HCT116 (cell line): ENCODE results near the gene TMEM52B.

Experiments
- CTCF ChIP-seq, 3 experiments: fragments of 200-600 bp in 1 of 3; sonication (generic) in 1 of 3; IDR thresholded peaks in 2 of 3; conservative IDR thresholded peaks in 1 of 3; 2 replicates each; pipeline ENCODE4 v1.5.1; 2012 to 2017; ENCODE audit warnings: low read depth in 2 of 3, low read length in 2 of 3, antibody characterized with exemption in 1 of 3, borderline replicate concordance in 1 of 3, control low read depth in 1 of 3, mild to moderate bottlenecking in 1 of 3, mixed read lengths in 1 of 3, mixed run types in 1 of 3, moderate library complexity in 1 of 3; ENCODE audit not compliant: insufficient read depth in 1 of 3
- EZH2 ChIP-seq: fragments of 200-600 bp; sonication (generic); IDR thresholded peaks from 2 replicates; pipeline ENCODE4 v1.6.1; 2017; ENCODE audit warnings: antibody characterized with exemption, mixed run types
- EZH2phosphoT487 ChIP-seq: fragments of 200-600 bp; IDR thresholded peaks from 2 replicates; pipeline ENCODE4 v1.6.1; 2018; ENCODE audit warnings: antibody characterized with exemption, borderline replicate concordance
- FOSL1 ChIP-seq: IDR thresholded peaks from 2 replicates; pipeline ENCODE4 v1.6.1; 2012; ENCODE audit warnings: low read depth
- JUND ChIP-seq: IDR thresholded peaks from 2 replicates; pipeline ENCODE4 v1.6.1; 2012
- MAX ChIP-seq: IDR thresholded peaks from 2 replicates; pipeline ENCODE4 v1.6.1; 2012
- POLR2A ChIP-seq: IDR thresholded peaks from 2 replicates; pipeline ENCODE4 v1.7.0; 2011; ENCODE audit warnings: borderline replicate concordance; ENCODE audit not compliant: insufficient read depth, insufficient read length; ENCODE audit errors: extremely low read depth
- POLR2AphosphoS5 ChIP-seq: IDR thresholded peaks from 2 replicates; pipeline ENCODE4 v1.6.1; 2011; ENCODE audit warnings: mild to moderate bottlenecking, low read depth, low read length, moderate library complexity
- RAD21 ChIP-seq: IDR thresholded peaks from 2 replicates; pipeline ENCODE4 v1.6.1; 2012; ENCODE audit warnings: low read depth, mild to moderate bottlenecking
- REST ChIP-seq: IDR thresholded peaks from 2 replicates; pipeline ENCODE4 v1.6.1; 2012; ENCODE audit warnings: low read depth
- SIN3A ChIP-seq: IDR thresholded peaks from 2 replicates; pipeline ENCODE4 v1.6.1; 2012; ENCODE audit warnings: low read depth
- YY1 ChIP-seq: IDR thresholded peaks from 2 replicates; pipeline ENCODE4 v1.6.1; 2011; ENCODE audit warnings: low read length, low read depth, moderate library complexity, mild to moderate bottlenecking; ENCODE audit not compliant: insufficient replicate concordance; ENCODE audit errors: extremely low read depth

GRCh38 chr12:10167599-10167998, 11.2 kb upstream of the TMEM52B start:
- no peak for TF ChIP-seq CTCF (IDR thresholded peaks at IDR 0.05 in 2 of 3, conservative IDR thresholded peaks at IDR 0.05 in 1 of 3; ENCODE audit: borderline replicate concordance in 1 of 3, insufficient read depth in 1 of 3, low read depth in 2 of 3, low read length in 2 of 3)
- no peak for TF ChIP-seq JUND
- TF ChIP-seq YY1 = no peak
- TF ChIP-seq SIN3A = no peak
- no peak for TF ChIP-seq FOSL1
- no peak for TF ChIP-seq EZH2
- no peak for TF ChIP-seq MAX
- no peak for TF ChIP-seq EZH2phosphoT487
- no peak for TF ChIP-seq REST
- no peak for TF ChIP-seq POLR2A
- no peak for TF ChIP-seq POLR2AphosphoS5
- no peak for TF ChIP-seq RAD21
